GM10847 (cell line): ENCODE data around the gene SDK1.

Source experiments
- POLR2A ChIP-seq: IDR thresholded peaks from 2 replicates; pipeline ENCODE4 v1.6.1; 2011; ENCODE audit not compliant: insufficient read length; ENCODE audit errors: extremely low read depth

Gene SDK1

GRCh38 chr7:3955026-3955425, 654.0 kb downstream of the SDK1 start:
- TF ChIP-seq POLR2A, result no peak

- no peak for TF ChIP-seq POLR2A
Measured at GRCh38 chr7:3955751-3956696, 655.0 kb downstream of the SDK1 start.

GRCh38 chr7:3956949-3957348, 655.9 kb downstream of the SDK1 start:
- no peak for TF ChIP-seq POLR2A

- no peak for TF ChIP-seq POLR2A
Measured at GRCh38 chr7:3957472-3958108, 656.5 kb downstream of the SDK1 start.

GRCh38 chr7:3958109-3958483, 657.0 kb downstream of the SDK1 start:
- TF ChIP-seq POLR2A, result no peak

- no peak for TF ChIP-seq POLR2A
Measured at GRCh38 chr7:3959364-3959763, 658.3 kb downstream of the SDK1 start.

- TF ChIP-seq POLR2A, result no peak
Measured at GRCh38 chr7:3960050-3960763, 659.2 kb downstream of the SDK1 start.

- TF ChIP-seq POLR2A, result no peak
Measured at GRCh38 chr7:3960942-3961341, 659.9 kb downstream of the SDK1 start.

GRCh38 chr7:3961857-3962503, 660.9 kb downstream of the SDK1 start:
- no peak for TF ChIP-seq POLR2A

- TF ChIP-seq POLR2A, result no peak
Measured at GRCh38 chr7:3964980-3965606, 664.0 kb downstream of the SDK1 start.

GRCh38 chr7:3965794-3966395, 664.8 kb downstream of the SDK1 start:
- TF ChIP-seq POLR2A, result no peak

- no peak for TF ChIP-seq POLR2A
Measured at GRCh38 chr7:3968234-3968633, 667.2 kb downstream of the SDK1 start.

GRCh38 chr7:3969286-3969685, 668.2 kb downstream of the SDK1 start:
- no peak for TF ChIP-seq POLR2A

- no peak for TF ChIP-seq POLR2A
Measured at GRCh38 chr7:3971323-3971722, 670.3 kb downstream of the SDK1 start.
